ENCODE results near the gene AGR2. TPM values are rescaled to one million over a fixed set of nuclear protein-coding genes. Genes with fewer than 3 reads are reported as not detected.

AGR2 gene
- total RNA-seq, 1 experiment from 2014 or later: 0.93 TPM

DNA sequence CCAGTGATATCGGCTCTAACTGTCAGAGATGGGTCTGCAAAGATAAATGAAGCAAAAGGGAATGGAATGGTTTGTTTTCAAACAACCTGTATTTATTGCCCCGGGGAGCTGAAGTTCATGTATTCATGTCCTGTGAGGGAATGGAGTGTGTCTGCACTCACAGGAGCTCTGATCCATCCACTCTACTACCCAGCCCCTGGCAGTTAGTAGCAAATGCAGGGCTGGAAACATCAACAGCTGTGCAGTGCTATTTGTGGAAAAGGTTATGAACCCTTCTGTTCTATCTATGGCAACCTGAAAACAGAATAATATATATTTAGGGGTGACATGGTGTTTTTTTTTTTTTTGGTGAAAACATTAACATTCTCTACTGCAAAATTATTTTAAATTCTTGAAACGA lies 9.8 kb downstream of the AGR2 start:
- Histone ChIP-seq H3K9ac (ENCODE audit: low read length) (no peak overlapping the region), H3K79me2 (ENCODE audit: insufficient read depth, low read length) (no peaks in the 10 kb centered on the region), H3K4me3 (replicated peaks in 1 of 2; ENCODE audit: low read depth in 1 of 2, low read length in 2 of 2) (no peak overlapping the region), H3K4me1 (ENCODE audit: control insufficient read depth in 1 of 2, insufficient read depth in 2 of 2, low read length in 2 of 2) (no peaks in the 10 kb centered on the region), H3K27me3 (ENCODE audit: insufficient read depth, low read length) (no peaks in the 10 kb centered on the region), H3K4me2 (ENCODE audit: low read length) (no peak overlapping the region), H3K27ac (ENCODE audit: low read depth, low read length) (no peak overlapping the region), H3K9me3 (ENCODE audit: control insufficient read depth in 1 of 2, insufficient read depth in 1 of 2, low read depth in 1 of 2, low read length in 2 of 2) (no peaks in the 10 kb centered on the region), H4K20me1 (ENCODE audit: insufficient read depth) (no peaks in the 10 kb centered on the region), H2AFZ (ENCODE audit: low read depth, low read length, poor library complexity, severe bottlenecking) (no peak overlapping the region), H3K9me2 (ENCODE audit: insufficient read depth) (no peaks in the 10 kb centered on the region), H3K36me3 (ENCODE audit: control insufficient read depth in 1 of 2, insufficient read depth in 2 of 2, low read length in 2 of 2) (no peaks in the 10 kb centered on the region)
- ATAC-seq (no peak), DNase-seq (ENCODE audit: low read depth, low spot score) (no peak)
- BruUV-seq (replicated peaks): no TSS peak
- TF ChIP-seq, protein P1, sequence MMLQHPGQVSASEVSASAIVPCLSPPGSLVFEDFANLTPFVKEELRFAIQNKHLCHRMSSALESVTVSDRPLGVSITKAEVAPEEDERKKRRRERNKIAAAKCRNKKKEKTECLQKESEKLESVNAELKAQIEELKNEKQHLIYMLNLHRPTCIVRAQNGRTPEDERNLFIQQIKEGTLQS (IDR thresholded peaks at IDR 0.05): no peak
- TF ChIP-seq, protein P2, sequence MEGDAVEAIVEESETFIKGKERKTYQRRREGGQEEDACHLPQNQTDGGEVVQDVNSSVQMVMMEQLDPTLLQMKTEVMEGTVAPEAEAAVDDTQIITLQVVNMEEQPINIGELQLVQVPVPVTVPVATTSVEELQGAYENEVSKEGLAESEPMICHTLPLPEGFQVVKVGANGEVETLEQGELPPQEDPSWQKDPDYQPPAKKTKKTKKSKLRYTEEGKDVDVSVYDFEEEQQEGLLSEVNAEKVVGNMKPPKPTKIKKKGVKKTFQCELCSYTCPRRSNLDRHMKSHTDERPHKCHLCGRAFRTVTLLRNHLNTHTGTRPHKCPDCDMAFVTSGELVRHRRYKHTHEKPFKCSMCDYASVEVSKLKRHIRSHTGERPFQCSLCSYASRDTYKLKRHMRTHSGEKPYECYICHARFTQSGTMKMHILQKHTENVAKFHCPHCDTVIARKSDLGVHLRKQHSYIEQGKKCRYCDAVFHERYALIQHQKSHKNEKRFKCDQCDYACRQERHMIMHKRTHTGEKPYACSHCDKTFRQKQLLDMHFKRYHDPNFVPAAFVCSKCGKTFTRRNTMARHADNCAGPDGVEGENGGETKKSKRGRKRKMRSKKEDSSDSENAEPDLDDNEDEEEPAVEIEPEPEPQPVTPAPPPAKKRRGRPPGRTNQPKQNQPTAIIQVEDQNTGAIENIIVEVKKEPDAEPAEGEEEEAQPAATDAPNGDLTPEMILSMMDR (IDR thresholded peaks at IDR 0.05 in 2 of 3, conservative IDR thresholded peaks at IDR 0.05 in 1 of 3; ENCODE audit: borderline replicate concordance in 1 of 3, insufficient read depth in 1 of 3, low read depth in 2 of 3, low read length in 2 of 3): no peak
- POLR2A ChIA-PET: no interaction called here
- RAD21 ChIA-PET (ENCODE audit: low non-redundant PET in 1 of 2, low total read pairs in 2 of 2, uncharacterized antibody in 2 of 2, unreplicated experiment in 2 of 2): no interaction called here
- intact Hi-C loops (cut with micrococcal nuclease): no loop called here
- CTCF ChIA-PET: no interaction called here

DNA sequence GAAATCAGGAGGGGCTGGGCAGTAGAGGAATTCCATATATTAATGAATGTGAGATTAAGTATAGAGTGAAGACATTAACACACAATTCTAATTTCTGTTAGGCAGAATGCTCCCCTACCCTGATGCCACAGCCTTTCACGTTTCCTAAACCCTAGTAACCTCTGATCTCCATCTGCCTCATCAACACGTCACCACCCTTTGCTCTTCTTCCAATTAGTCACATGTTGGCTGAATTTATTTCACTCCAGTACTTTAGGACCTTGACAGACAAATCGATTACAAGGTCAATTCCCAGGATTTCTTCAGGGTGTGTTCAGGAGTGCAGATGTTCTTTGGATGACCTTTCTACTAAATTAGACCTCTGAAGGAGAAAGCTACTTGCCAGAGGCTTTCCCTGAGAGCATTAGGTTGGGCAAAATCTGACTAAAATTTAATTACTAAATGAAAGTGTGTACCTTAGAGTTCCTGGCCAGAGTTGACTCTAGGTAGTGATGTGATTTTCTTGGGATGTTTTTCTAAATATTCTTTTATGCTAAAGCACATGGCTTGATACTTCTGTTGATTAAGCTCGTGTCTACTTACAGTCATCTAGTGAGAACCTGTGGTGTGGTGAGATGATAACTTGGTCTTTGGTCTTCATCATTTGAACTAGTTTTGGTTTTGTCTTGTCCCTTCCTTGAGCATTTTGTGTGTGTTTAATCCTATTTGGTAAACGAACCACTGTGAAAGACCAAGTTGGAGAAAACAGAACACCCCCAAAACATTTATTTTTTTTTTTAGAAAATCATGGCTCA lies 12.7 kb downstream of the AGR2 start:
- DNase-seq (ENCODE audit: low read depth, low spot score) (no peak), ATAC-seq (no peak)
- Histone ChIP-seq H3K36me3 (ENCODE audit: control insufficient read depth in 1 of 2, insufficient read depth in 2 of 2, low read length in 2 of 2) (no peaks in the 10 kb centered on the region), H3K79me2 (ENCODE audit: insufficient read depth, low read length) (no peaks in the 10 kb centered on the region), H3K9me3 (ENCODE audit: control insufficient read depth in 1 of 2, insufficient read depth in 1 of 2, low read depth in 1 of 2, low read length in 2 of 2) (no peaks in the 10 kb centered on the region), H3K9me2 (ENCODE audit: insufficient read depth) (no peaks in the 10 kb centered on the region), H3K4me2 (ENCODE audit: low read length) (no peak overlapping the region), H3K4me1 (ENCODE audit: control insufficient read depth in 1 of 2, insufficient read depth in 2 of 2, low read length in 2 of 2) (no peaks in the 10 kb centered on the region), H3K27ac (ENCODE audit: low read depth, low read length) (no peak overlapping the region), H3K9ac (ENCODE audit: low read length) (no peak overlapping the region), H2AFZ (ENCODE audit: low read depth, low read length, poor library complexity, severe bottlenecking) (no peak overlapping the region), H3K27me3 (ENCODE audit: insufficient read depth, low read length) (no peaks in the 10 kb centered on the region), H4K20me1 (ENCODE audit: insufficient read depth) (no peaks in the 10 kb centered on the region), H3K4me3 (replicated peaks in 1 of 2; ENCODE audit: low read depth in 1 of 2, low read length in 2 of 2) (no peak overlapping the region)
- TF ChIP-seq, protein P2 (IDR thresholded peaks at IDR 0.05 in 2 of 3, conservative IDR thresholded peaks at IDR 0.05 in 1 of 3; ENCODE audit: borderline replicate concordance in 1 of 3, insufficient read depth in 1 of 3, low read depth in 2 of 3, low read length in 2 of 3): no peak
- no peak for TF ChIP-seq ZFX (IDR thresholded peaks at IDR 0.05)
- no peak for TF ChIP-seq SRF (IDR thresholded peaks at IDR 0.05; ENCODE audit: low read depth)
- no peak for TF ChIP-seq YY1 (IDR thresholded peaks at IDR 0.05; ENCODE audit: extremely low read depth, insufficient replicate concordance, low read depth, low read length)
- no peak for TF ChIP-seq RAD21 (IDR thresholded peaks at IDR 0.05; ENCODE audit: low read depth)
- no peak for TF ChIP-seq EGR1 (IDR thresholded peaks at IDR 0.05; ENCODE audit: low read depth)
- TF ChIP-seq CBX3 (IDR thresholded peaks at IDR 0.05; ENCODE audit: low read depth): no peak
- TF ChIP-seq, protein P3, sequence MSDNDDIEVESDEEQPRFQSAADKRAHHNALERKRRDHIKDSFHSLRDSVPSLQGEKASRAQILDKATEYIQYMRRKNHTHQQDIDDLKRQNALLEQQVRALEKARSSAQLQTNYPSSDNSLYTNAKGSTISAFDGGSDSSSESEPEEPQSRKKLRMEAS (IDR thresholded peaks at IDR 0.05): no peak
- TF ChIP-seq ELF1 (IDR thresholded peaks at IDR 0.05; ENCODE audit: borderline replicate concordance, low read depth): no peak
- TF ChIP-seq CEBPB (IDR thresholded peaks at IDR 0.05; ENCODE audit: low read depth): no peak
- no peak for TF ChIP-seq SIN3A (IDR thresholded peaks at IDR 0.05; ENCODE audit: low read depth)
- no peak for TF ChIP-seq SP1 (IDR thresholded peaks at IDR 0.05; ENCODE audit: low read depth)
- TF ChIP-seq TCF7L2 (IDR thresholded peaks at IDR 0.05; ENCODE audit: borderline replicate concordance, extremely low read depth, insufficient read depth, insufficient read length): no peak
- TF ChIP-seq EZH2phosphoT487 (IDR thresholded peaks at IDR 0.05; ENCODE audit: borderline replicate concordance): no peak
- BruUV-seq (replicated peaks): no TSS peak
- ChIA-PET POLR2A (no interaction called here), RAD21 (ENCODE audit: low non-redundant PET in 1 of 2, low total read pairs in 2 of 2, uncharacterized antibody in 2 of 2, unreplicated experiment in 2 of 2) (no interaction called here), CTCF (no interaction called here)
- intact Hi-C loops (cut with micrococcal nuclease): no loop called here
